Lower lobe of right lung (tissue), 2 donors: ENCODE measurements around the gene DOCK1. TPM values are rescaled to one million over a fixed set of nuclear protein-coding genes. Genes with fewer than 3 reads are reported as not detected.

Experiments used
- ATAC-seq, 2 donors: fragments of 200-7000 bp; cut with Tn5 transposase; one replicate each; pipeline ENCODE4 v1.9.1; 2020 to 2022; ENCODE audit warnings: mild to moderate bottlenecking in 2 of 2, moderate library complexity in 2 of 2
- DNase-seq: peaks from one replicate; pipeline ENCODE4 v3.0.0-alpha.2; 2020
- H3K27ac ChIP-seq: fragments of 200-600 bp; one replicate; pipeline ENCODE4 v1.8.0; 2022
- H3K27me3 ChIP-seq: fragments of 200-600 bp; one replicate; pipeline ENCODE4 v1.8.0; 2022; ENCODE audit warnings: low read depth
- H3K36me3 ChIP-seq: fragments of 200-600 bp; one replicate; pipeline ENCODE4 v1.8.0; 2022; ENCODE audit warnings: mild to moderate bottlenecking
- H3K4me1 ChIP-seq: fragments of 200-600 bp; one replicate; pipeline ENCODE4 v1.8.0; 2022
- H3K4me3 ChIP-seq: fragments of 200-600 bp; one replicate; pipeline ENCODE4 v1.8.0; 2022; ENCODE audit warnings: mild to moderate bottlenecking
- H3K9me3 ChIP-seq: fragments of 200-600 bp; one replicate; pipeline ENCODE4 v1.8.0; 2022
- CTCF ChIP-seq: fragments of 200-600 bp; IDR thresholded peaks from one replicate; pipeline ENCODE4 v1.8.0; 2022; ENCODE audit warnings: antibody characterized with exemption, mild to moderate bottlenecking
- intact Hi-C: fragments of 100-400 bp; cut with DNase I; formaldehyde crosslinking; loops from one replicate; pipeline ENCODE4 v1.11.0; 2022
- total RNA-seq: library from RNA; stranded (reverse); fragmentation: NEBNext Ultra II Directional; extraction: Animal tissue kit (Norgen Biotek cat#: 25700); gene quantifications from one replicate; pipeline ENCODE4 v1.2.1, GENCODE V29; 2021
- donor health status: DM: no; HTN: yes; CAD: no; lungs with severe emphysema.

Gene DOCK1
- total RNA-seq, 1 donor from 2014 or later, result 44.8 TPM

GRCh38 chr10:127006453-127006852 lies 101.2 kb downstream of the DOCK1 start:
- no peaks in the 10 kb centered on the region for H3K27me3 ChIP-seq
- H3K4me3 ChIP-seq, result no peak overlapping the region
- no peaks in the 10 kb centered on the region for H3K9me3 ChIP-seq
- no peak for TF ChIP-seq CTCF
- ATAC-seq (no peak), DNase-seq (no peak)
- no peaks in the 10 kb centered on the region for H3K4me1 ChIP-seq
- H3K27ac ChIP-seq, result no peak overlapping the region
- peaks cover 56% of the 10 kb centered on the region for H3K36me3 ChIP-seq
- intact Hi-C loops, result no loop called here

GRCh38 chr10:127009366-127009765 lies 104.1 kb downstream of the DOCK1 start:
- no peak overlapping the region for H3K27ac ChIP-seq
- peaks cover 12% of the 10 kb centered on the region for H3K4me1 ChIP-seq
- no peaks in the 10 kb centered on the region for H3K27me3 ChIP-seq
- no peak for TF ChIP-seq CTCF
- DNase-seq (no peak), ATAC-seq (no peak)
- H3K9me3 ChIP-seq, result no peaks in the 10 kb centered on the region
- peaks cover 36% of the 10 kb centered on the region for H3K36me3 ChIP-seq
- H3K4me3 ChIP-seq, result no peak overlapping the region
- intact Hi-C loops, result no loop called here

- ATAC-seq (no peak), DNase-seq (no peak)
- peaks cover 12% of the 10 kb centered on the region for H3K4me1 ChIP-seq
- peaks cover 29% of the 10 kb centered on the region for H3K36me3 ChIP-seq
- no peaks in the 10 kb centered on the region for H3K9me3 ChIP-seq
- no peaks in the 10 kb centered on the region for H3K27me3 ChIP-seq
- no peak for TF ChIP-seq CTCF
- H3K27ac ChIP-seq, result no peak overlapping the region
- intact Hi-C loops, result no loop called here
- no peak overlapping the region for H3K4me3 ChIP-seq
Observed at GRCh38 chr10:127011174-127011573, 105.9 kb downstream of the DOCK1 start.

GRCh38 chr10:127012071-127012768 lies 107.0 kb downstream of the DOCK1 start:
- intact Hi-C loops, result no loop called here
- no peak for ATAC-seq
- Histone ChIP-seq H3K9me3 (no peaks in the 10 kb centered on the region), H3K36me3 (peaks cover 19% of the 10 kb centered on the region), H3K27ac (no peak overlapping the region), H3K4me3 (no peak overlapping the region), H3K4me1 (peaks cover 12% of the 10 kb centered on the region), H3K27me3 (no peaks in the 10 kb centered on the region)
- no peak for DNase-seq
- TF ChIP-seq CTCF, result no peak

GRCh38 chr10:127012769-127013152 lies 107.5 kb downstream of the DOCK1 start:
- H3K4me1 ChIP-seq, result peaks cover 12% of the 10 kb centered on the region
- no peak for TF ChIP-seq CTCF
- no peak overlapping the region for H3K4me3 ChIP-seq
- no peak overlapping the region for H3K27ac ChIP-seq
- intact Hi-C loops, result no loop called here
- DNase-seq (peak; percentile 81), ATAC-seq (peak; percentile 85 to 87)
- no peaks in the 10 kb centered on the region for H3K9me3 ChIP-seq
- peaks cover 16% of the 10 kb centered on the region for H3K36me3 ChIP-seq
- H3K27me3 ChIP-seq, result no peaks in the 10 kb centered on the region
